ENCODE measurements around the gene AMOT.

AMOT gene

GRCh38 chrX:112800971-112801775 lies 39.5 kb downstream of the AMOT start:
- DNase-seq: no peak

GRCh38 chrX:112799425-112799824 lies 41.2 kb downstream of the AMOT start:
- DNase-seq: no peak

GRCh38 chrX:112798736-112799135 lies 41.9 kb downstream of the AMOT start:
- DNase-seq: no peak

GRCh38 chrX:112789931-112790330 lies 50.7 kb downstream of the AMOT start:
- no peak for DNase-seq

DNA sequence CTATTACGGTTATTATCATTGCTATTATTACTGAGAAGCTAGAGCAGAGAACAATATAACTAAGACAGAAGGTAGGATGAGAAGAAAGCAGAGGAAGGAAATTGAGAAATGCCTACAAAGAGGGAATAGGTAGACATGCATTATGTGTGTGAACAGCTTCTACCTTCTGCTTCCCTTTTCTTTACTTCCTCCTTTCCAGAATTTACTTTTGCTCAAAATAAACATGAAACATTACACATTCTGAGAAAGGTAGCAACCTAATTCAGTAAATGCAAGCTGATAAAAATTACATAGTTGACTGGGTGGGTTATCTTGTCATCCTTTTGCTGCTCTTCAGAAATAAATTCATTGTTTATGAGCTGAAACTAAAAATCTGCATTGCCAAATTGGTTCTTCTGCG lies 54.6 kb downstream of the AMOT start:
- DNase-seq: no peak

GRCh38 chrX:112785344-112785743 lies 55.3 kb downstream of the AMOT start:
- DNase-seq: no peak

- no peak for DNase-seq
Observed at GRCh38 chrX:112784692-112785091, 55.9 kb downstream of the AMOT start.

DNA sequence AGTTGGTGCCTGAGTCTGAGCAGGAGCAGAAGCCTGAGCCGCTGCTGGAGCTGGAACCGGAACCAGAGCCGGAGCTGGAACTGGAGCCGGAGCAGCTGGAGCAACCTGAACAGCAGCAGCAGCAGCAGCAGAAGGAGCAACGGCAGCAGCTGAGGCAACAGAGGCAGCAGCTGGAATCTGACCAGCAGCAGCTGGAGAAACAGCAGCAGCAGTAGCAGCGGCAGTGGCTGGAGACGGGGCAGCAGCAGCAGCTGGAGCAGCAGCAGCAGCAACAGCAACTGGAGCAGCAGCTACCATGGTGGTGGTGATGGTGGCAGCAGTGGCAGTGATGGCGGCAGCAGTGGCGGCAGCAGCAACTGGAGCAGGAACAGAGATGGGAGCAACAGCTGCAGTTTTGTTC lies 61.5 kb downstream of the AMOT start:
- DNase-seq: no peak

DNA sequence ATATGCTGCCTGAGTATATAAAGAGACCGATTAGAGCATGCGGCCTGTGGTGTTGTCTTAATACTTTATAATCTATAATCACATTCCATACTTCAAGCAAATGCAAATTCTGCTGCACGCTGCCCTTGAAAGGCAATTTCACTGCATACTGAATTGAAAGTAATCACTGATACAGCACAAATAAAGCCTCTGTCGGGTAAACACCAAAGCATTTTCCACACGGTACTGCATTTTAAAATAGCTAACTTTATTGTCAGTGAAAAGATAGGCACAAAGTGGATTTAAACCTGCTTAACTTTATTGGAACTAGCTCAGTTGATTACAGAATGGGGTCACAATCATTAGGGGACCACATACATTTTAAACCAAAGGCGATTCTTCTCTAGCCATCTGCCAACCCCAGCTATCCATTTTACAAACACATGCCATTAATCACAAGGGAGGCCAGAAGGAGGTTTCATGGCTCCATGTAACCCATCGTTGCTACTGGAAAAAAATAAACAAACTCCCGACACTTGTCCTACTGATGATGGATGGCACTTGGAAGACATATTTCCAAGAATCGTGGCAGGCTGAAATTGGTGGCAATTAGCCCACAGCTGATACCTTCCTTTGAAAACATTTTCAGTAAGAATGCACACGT lies 65.9 kb downstream of the AMOT start:
- no peak for DNase-seq

- no peak for DNase-seq
Observed at GRCh38 chrX:112774142-112774541, 66.5 kb downstream of the AMOT start.

DNA sequence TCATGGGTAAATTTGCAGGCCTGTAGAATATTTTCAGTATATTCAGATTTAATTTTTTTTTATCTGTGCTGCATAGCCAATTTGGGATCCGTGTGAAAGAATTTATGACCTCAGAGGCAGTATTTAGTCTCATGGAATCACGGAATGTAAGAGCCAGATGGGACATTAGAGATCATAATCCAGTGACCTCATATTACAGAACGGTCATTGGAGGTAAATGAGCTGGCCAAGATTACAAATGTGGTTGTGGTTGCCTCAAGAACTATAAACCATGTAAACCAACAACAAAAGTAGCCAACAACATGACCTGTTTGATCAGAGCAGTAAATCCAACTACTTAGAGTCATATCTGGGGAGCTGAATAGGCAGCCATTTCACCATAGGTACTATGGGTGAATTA lies 71.6 kb downstream of the AMOT start:
- DNase-seq: no peak

- no peak for DNase-seq
Observed at GRCh38 chrX:112768563-112768962, 72.1 kb downstream of the AMOT start.

GRCh38 chrX:112766774-112767173 lies 73.9 kb downstream of the AMOT start:
- no peak for DNase-seq

GRCh38 chrX:112761242-112762207 lies 79.1 kb downstream of the AMOT start:
- DNase-seq: no peak

- no peak for DNase-seq
Observed at GRCh38 chrX:112760697-112761096, 79.9 kb downstream of the AMOT start.

DNA sequence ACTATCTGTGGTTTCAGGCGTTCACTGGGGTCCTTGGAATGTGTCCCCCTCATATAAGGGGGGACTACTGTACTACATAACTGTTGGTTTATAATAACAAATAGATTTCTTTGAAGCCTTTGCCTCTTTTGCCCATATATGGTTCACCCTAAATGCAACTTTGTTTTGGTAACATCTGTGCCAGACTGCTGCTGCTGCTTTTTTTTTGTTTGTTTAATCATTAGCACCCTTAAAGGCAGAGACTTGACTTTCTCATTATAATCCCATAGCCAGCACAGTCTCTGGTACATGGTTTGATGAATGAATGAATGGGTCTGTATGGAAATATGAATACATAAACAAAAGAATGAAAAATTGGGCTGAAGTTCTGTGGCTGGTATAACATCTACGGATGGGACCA lies 80.7 kb downstream of the AMOT start:
- no peak for DNase-seq

DNA sequence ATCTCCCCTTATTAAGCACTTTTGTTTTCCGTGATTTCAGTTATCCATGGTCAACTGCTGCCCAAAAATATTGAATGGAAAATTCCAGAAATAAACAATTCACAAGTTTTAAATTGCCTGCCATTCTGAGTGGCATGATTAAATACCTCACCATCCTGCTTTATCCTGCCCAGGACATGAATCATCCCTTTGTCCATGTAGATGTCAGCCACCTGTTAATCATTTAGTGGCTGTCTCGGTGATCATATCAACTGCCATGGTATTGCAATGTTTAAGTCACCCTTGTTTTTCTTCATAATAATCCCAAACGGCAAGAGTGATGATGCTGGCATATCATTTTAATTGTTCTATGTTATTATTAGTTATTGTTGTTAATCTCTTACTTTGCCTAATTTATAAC lies 81.1 kb downstream of the AMOT start:
- no peak for DNase-seq

GRCh38 chrX:112757946-112758345 lies 82.7 kb downstream of the AMOT start:
- no peak for DNase-seq

- DNase-seq: no peak
Observed at GRCh38 chrX:112753116-112753515, 87.5 kb downstream of the AMOT start.

- DNase-seq: no peak
Observed at GRCh38 chrX:112751076-112751475, 89.6 kb downstream of the AMOT start.

- DNase-seq: no peak
Observed at GRCh38 chrX:112746812-112747595, 93.6 kb downstream of the AMOT start.

- DNase-seq: no peak
Observed at GRCh38 chrX:112738347-112739033, 102.1 kb downstream of the AMOT start.
